ENCODE data around the gene BUD13. TPM values are rescaled to one million over a fixed set of nuclear protein-coding genes. Genes with fewer than 3 reads are reported as not detected.

The BUD13 gene
- total and polyA plus RNA-seq, 2 of the 13 experiments (the other 11 are each of a cell fraction or from before 2014, with no cell fraction given): 13.3 to 25.9 TPM

GRCh38 chr11:116772443-116773202 lies at the start of gene BUD13 (continued):
- peak; percentile 94 for TF ChIP-seq PRDM10 (CRISPR knock-in tag; IDR thresholded peaks at IDR 0.05; ENCODE audit: low read depth)
- peak; percentile 92 for TF ChIP-seq SAP130 (CRISPR knock-in tag; IDR thresholded peaks at IDR 0.05; ENCODE audit: low read depth)
- no peak for TF ChIP-seq CEBPZ (IDR thresholded peaks at IDR 0.05; ENCODE audit: low read length)
- no peak for TF ChIP-seq ZC3H4 (CRISPR knock-in tag; IDR thresholded peaks at IDR 0.05; ENCODE audit: borderline replicate concordance)
- no peak; the same call in 1 of the 2 replicates for TF ChIP-seq NCOR1 (IDR thresholded peaks at IDR 0.05; ENCODE audit: borderline replicate concordance, low read length)
- TF ChIP-seq CHD4 (IDR thresholded peaks at IDR 0.05; ENCODE audit: borderline replicate concordance, low read length): no peak
- no peak for TF ChIP-seq ZNF3 (CRISPR knock-in tag; IDR thresholded peaks at IDR 0.05)
- peak; percentile 78; the same call in 1 of the 2 replicates for TF ChIP-seq XBP1 (CRISPR knock-in tag; IDR thresholded peaks at IDR 0.05)
- peak; percentile 95 for TF ChIP-seq REPIN1 (CRISPR knock-in tag; IDR thresholded peaks at IDR 0.05; ENCODE audit: borderline replicate concordance, low read depth)
- TF ChIP-seq REXO4 (CRISPR knock-in tag; IDR thresholded peaks at IDR 0.05; ENCODE audit: borderline replicate concordance): no peak
- TF ChIP-seq ZNF232 (CRISPR knock-in tag; IDR thresholded peaks at IDR 0.05; ENCODE audit: borderline replicate concordance): peak; percentile 88; the same call in 1 of the 2 replicates
- TF ChIP-seq TERF1 (CRISPR knock-in tag; IDR thresholded peaks at IDR 0.05): no peak
- peak; percentile 80; the same call in 1 of the 2 replicates for TF ChIP-seq MTF2 (CRISPR knock-in tag; IDR thresholded peaks at IDR 0.05; ENCODE audit: borderline replicate concordance)
- peak; percentile 49; the same call in 1 of the 2 replicates for TF ChIP-seq NAIF1 (CRISPR knock-in tag; IDR thresholded peaks at IDR 0.05; ENCODE audit: borderline replicate concordance)
- no peak for TF ChIP-seq LBX2 (CRISPR knock-in tag; IDR thresholded peaks at IDR 0.05; ENCODE audit: borderline replicate concordance)
- TF ChIP-seq PHF8 (CRISPR knock-in tag; IDR thresholded peaks at IDR 0.05): peak; percentile 96
- TF ChIP-seq ZNF780A (CRISPR knock-in tag; IDR thresholded peaks at IDR 0.05): no peak
- TF ChIP-seq ZNF549 (CRISPR knock-in tag; IDR thresholded peaks at IDR 0.05): 0 out of 2 replicates have a peak, but pooled peaks have one; percentile 35
- TF ChIP-seq FOXK2 (IDR thresholded peaks at IDR 0.05): no peak
- peak; percentile 98 for TF ChIP-seq KDM2A (CRISPR knock-in tag; IDR thresholded peaks at IDR 0.05; ENCODE audit: borderline replicate concordance, low read depth)
- peak; percentile 91 for TF ChIP-seq RFXAP (CRISPR knock-in tag; IDR thresholded peaks at IDR 0.05; ENCODE audit: borderline replicate concordance)

All from HepG2 (cell line).